Endothelial cell of umbilical vein (primary cell): ENCODE data around the gene GRID1. TPM values are rescaled to one million over a fixed set of nuclear protein-coding genes. Genes with fewer than 3 reads are reported as not detected.

Experiments
- BruUV-seq: library from RNA; stranded (reverse); fragments of 400-500 nt; replicated peaks from 2 replicates; lab custom pipeline; 2021; lab: Mats Ljungman, UMichigan
- CTCF ChIA-PET: fragments of 300-600, 350-600 bp; sonication (Branson Sonifier 250); formaldehyde crosslinking; loops from one replicate; lab custom pipeline; 2021; ENCODE audit warnings: antibody characterized with exemption, inconsistent platforms; lab: Charles Lee
- POLR2A ChIA-PET: fragments of 300-600, 350-600 bp; sonication (Branson Sonifier 250); formaldehyde crosslinking; loops from one replicate; lab custom pipeline; 2021; ENCODE audit warnings: antibody characterized with exemption, inconsistent platforms; lab: Charles Lee
- DNase-seq: peaks from one replicate; pipeline ENCODE4 v3.0.0-alpha.2; 2011; ENCODE audit warnings: low read depth, low spot score
- FAIRE-seq: peaks from 2 replicates; lab custom pipeline; 2011; peaks lifted over from hg19 to GRCh38; lab: Jason Lieb, UNC
- H2AFZ ChIP-seq: 2 replicates; pipeline ENCODE4 v1.6.0; 2012; ENCODE audit warnings: low read depth, low read length, control low read depth, inconsistent platforms
- H3K27ac ChIP-seq: 2 replicates; pipeline ENCODE4 v1.5.1; 2011; ENCODE audit warnings: low read depth, mild to moderate bottlenecking, control low read depth, low read length, moderate library complexity; ENCODE audit not compliant: insufficient read depth
- H3K27me3 ChIP-seq, 2 experiments: 2 replicates each; pipeline versions ENCODE4 v1.6.0 to v1.6.1; 2011; ENCODE audit warnings: low read length in 2 of 2, mixed read lengths in 1 of 2; ENCODE audit not compliant: control insufficient read depth in 2 of 2, insufficient read depth in 2 of 2
- H3K36me3 ChIP-seq, 2 experiments: 2 replicates in 1 of 2; 3 replicates in 1 of 2; pipeline ENCODE4 v1.5.1; 2011; ENCODE audit warnings: low read length in 2 of 2, mild to moderate bottlenecking in 1 of 2, moderate library complexity in 1 of 2; ENCODE audit not compliant: control insufficient read depth in 2 of 2, insufficient read depth in 2 of 2; ENCODE audit errors: extremely low read depth in 1 of 2
- H3K4me1 ChIP-seq: 3 replicates; pipeline ENCODE4 v1.5.1; 2011; ENCODE audit warnings: mild to moderate bottlenecking, low read length; ENCODE audit not compliant: control insufficient read depth, insufficient read depth; ENCODE audit errors: extremely low read depth
- H3K4me2 ChIP-seq: 2 replicates; pipeline ENCODE4 v1.6.1; 2011; ENCODE audit warnings: low read length, control low read depth, mixed read lengths; ENCODE audit not compliant: insufficient read depth
- H3K4me3 ChIP-seq, 3 experiments: fragments of 200-600 bp in 1 of 3; sonication (generic), shearing (Covaris generic) in 1 of 3; replicated peaks in 1 of 3; 2 replicates each; pipeline ENCODE4 v1.5.1; 2011 to 2016; ENCODE audit warnings: control low read depth in 3 of 3, low read length in 3 of 3, mild to moderate bottlenecking in 2 of 3, inconsistent platforms in 1 of 3, low read depth in 1 of 3, moderate library complexity in 1 of 3; ENCODE audit not compliant: insufficient read depth in 1 of 3
- H3K79me2 ChIP-seq: 2 replicates; pipeline ENCODE4 v1.6.0; 2012; ENCODE audit warnings: low read length, inconsistent platforms; ENCODE audit not compliant: control insufficient read depth, insufficient read depth
- H3K9ac ChIP-seq: replicated peaks from 2 replicates; pipeline ENCODE3; 2011; ENCODE audit warnings: low read length, control low read depth; ENCODE audit not compliant: insufficient read depth; ENCODE audit errors: extremely low read depth
- H3K9me1 ChIP-seq: replicated peaks from 3 replicates; pipeline ENCODE4 v1.6.0; 2011; ENCODE audit warnings: mild to moderate bottlenecking, low read length; ENCODE audit not compliant: control insufficient read depth, insufficient read depth; ENCODE audit errors: extremely low read depth
- H3K9me3 ChIP-seq: replicated peaks from 2 replicates; pipeline ENCODE4 v1.5.1; 2012; ENCODE audit warnings: low read length, inconsistent platforms; ENCODE audit not compliant: control insufficient read depth, insufficient read depth
- H4K20me1 ChIP-seq: replicated peaks from 2 replicates; pipeline ENCODE3; 2011; ENCODE audit warnings: mild to moderate bottlenecking, low read length; ENCODE audit not compliant: control insufficient read depth, insufficient read depth; ENCODE audit errors: extremely low read depth
- CTCF ChIP-seq, 2 donors: IDR thresholded peaks; 1 replicate in 1 of 2; 2 replicates in 1 of 2; pipeline ENCODE4 v1.5.1; 2011; ENCODE audit warnings: low read length in 2 of 2, mild to moderate bottlenecking in 2 of 2, moderate library complexity in 2 of 2, control low read depth in 1 of 2, inconsistent platforms in 1 of 2, low read depth in 1 of 2; ENCODE audit not compliant: insufficient read depth in 1 of 2; ENCODE audit errors: extremely low read depth in 1 of 2
- EZH2 ChIP-seq: IDR thresholded peaks from 2 replicates; pipeline ENCODE4 v1.6.1; 2012; ENCODE audit warnings: borderline replicate concordance, low read depth, mild to moderate bottlenecking, moderate library complexity, low read length, inconsistent platforms; ENCODE audit not compliant: severe bottlenecking
- FOS ChIP-seq: IDR thresholded peaks from 2 replicates; pipeline ENCODE4 v1.6.1; 2011; ENCODE audit warnings: mild to moderate bottlenecking, low read length, moderate library complexity, borderline replicate concordance; ENCODE audit not compliant: insufficient read depth
- GATA2 ChIP-seq: IDR thresholded peaks from 2 replicates; pipeline ENCODE4 v1.7.0; 2011; ENCODE audit warnings: low read depth, mild to moderate bottlenecking, moderate library complexity, mixed read lengths, low read length; ENCODE audit not compliant: insufficient read length, insufficient read depth
- JUN ChIP-seq: IDR thresholded peaks from 2 replicates; pipeline ENCODE4 v1.6.1; 2011; ENCODE audit warnings: borderline replicate concordance, low read depth; ENCODE audit not compliant: insufficient read length, insufficient read depth
- MAX ChIP-seq: IDR thresholded peaks from 2 replicates; pipeline ENCODE4 v1.6.1; 2011; ENCODE audit not compliant: insufficient read depth, insufficient read length
- MYC ChIP-seq: IDR thresholded peaks from one replicate; pipeline ENCODE4 v1.6.1; 2011; ENCODE audit warnings: mild to moderate bottlenecking, low read depth, low read length
- POLR2A ChIP-seq: IDR thresholded peaks from 2 replicates; pipeline ENCODE4 v1.6.1; 2012; ENCODE audit warnings: low read depth, mild to moderate bottlenecking, control low read depth, low read length
- dilution Hi-C: fragments of 300-500 bp; cut with MboI; formaldehyde crosslinking; loops from one replicate; pipeline ENCODE4 v1.15.0; 2019; ENCODE audit warnings: low sequenced_read_pairs; ENCODE audit not compliant: extremely low pct_ligation_motif_present
- intact Hi-C: fragments of 100-400 bp; cut with micrococcal nuclease; formaldehyde crosslinking; loops from one replicate; pipeline ENCODE4 v1.10.0; 2022
- polyA plus RNA-seq, 4 experiments: library from polyadenylated mRNA; depleted of rRNA in 3 of 4; stranded (reverse) in 3 of 4; unstranded in 1 of 4; fragments of >200 nt; gene quantifications; 2 replicates each; pipeline versions ENCODE4 v1.2.1 to v1.2.3, GENCODE V29; 2011 to 2012; ENCODE audit warnings: missing spikeins in 1 of 4
- total RNA-seq: library from RNA; stranded (reverse); gene quantifications from 2 replicates; pipeline ENCODE4 v1.2.3, GENCODE V29; 2021

GRID1 gene
- total and polyA plus RNA-seq, 2 donors (not counting 3 experiments of a cell fraction or from before 2014, with no cell fraction given): not detected

GRCh38 chr10:86336341-86336740 is 30.3 kb downstream of the GRID1 start:
- intact Hi-C loops (no loop called here), dilution Hi-C loops (no loop called here)
- Histone ChIP-seq H3K9me3 (no peaks in the 10 kb centered on the region), H4K20me1 (no peaks in the 10 kb centered on the region), H3K27me3 (no peaks in the 10 kb centered on the region), H3K79me2 (no peaks in the 10 kb centered on the region), H2AFZ (no peak overlapping the region), H3K27ac (no peak overlapping the region), H3K4me1 (no peaks in the 10 kb centered on the region), H3K9ac (no peak overlapping the region), H3K4me2 (no peak overlapping the region), H3K9me1 (no peaks in the 10 kb centered on the region), H3K4me3 (no peak overlapping the region), H3K36me3 (no peaks in the 10 kb centered on the region)
- DNase-seq (no peak), FAIRE-seq (no peak)
- ChIA-PET CTCF (no interaction called here), POLR2A (no interaction called here)
- BruUV-seq: no TSS peak
- no peak for TF ChIP-seq JUN
- TF ChIP-seq MAX: no peak
- no peak for TF ChIP-seq MYC
- no peak for TF ChIP-seq GATA2
- TF ChIP-seq POLR2A: no peak
- TF ChIP-seq FOS: no peak
- no peak for TF ChIP-seq CTCF (IDR thresholded peaks at IDR 0.05; ENCODE audit: extremely low read depth in 1 of 2, insufficient read depth in 1 of 2, low read depth in 1 of 2, low read length in 2 of 2)
- TF ChIP-seq EZH2: no peak
